Measurements from ENCODE around the gene PCSK1. TPM values are rescaled to one million over a fixed set of nuclear protein-coding genes. Genes with fewer than 3 reads are reported as not detected.

PCSK1 gene
- total RNA-seq, 1 experiment from 2014 or later = not detected

GRCh38 chr5:96410013-96410412 lies 23.0 kb downstream of the PCSK1 start:
- BruUV-seq (replicated peaks) = no TSS peak
- DNase-seq (ENCODE audit: low read depth, low spot score) (no peak), ATAC-seq (no peak)
- ChIA-PET POLR2A (no interaction called here), CTCF (no interaction called here)
- H3K27me3 ChIP-seq (ENCODE audit: control insufficient read depth, insufficient read depth, low read length) = peaks cover 5% of the 10 kb centered on the region; the same call in 1 of the 2 replicates
- H3K4me1 ChIP-seq (ENCODE audit: control insufficient read depth, insufficient read depth, low read length) = no peaks in the 10 kb centered on the region
- H3K4me3 ChIP-seq (ENCODE audit: low read depth in 2 of 2, low read length in 2 of 2) = no peak overlapping the region
- H3K9me3 ChIP-seq (ENCODE audit: control insufficient read depth, insufficient read depth, low read depth, low read length) = no peaks in the 10 kb centered on the region
- in situ Hi-C loops (cut with HindIII; ENCODE audit: low pct_unique_long_range_greater_than_20kb, low sequenced_read_pairs) = no loop called here
- no peak overlapping the region for H3K27ac ChIP-seq (ENCODE audit: low read length)
- TF ChIP-seq SIN3A (IDR thresholded peaks at IDR 0.05; ENCODE audit: borderline replicate concordance, insufficient read depth, low read depth, low read length) (no peak), POLR2AphosphoS5 (IDR thresholded peaks at IDR 0.05; ENCODE audit: low read depth, low read length) (no peak), REST (IDR thresholded peaks at IDR 0.05; ENCODE audit: insufficient read depth in 1 of 2, low read depth in 2 of 2, low read length in 1 of 2) (no peak), TCF7L2 (IDR thresholded peaks at IDR 0.05; ENCODE audit: low read depth, low read length) (no peak), CTCF (IDR thresholded peaks at IDR 0.05) (no peak)
- intact Hi-C loops (cut with micrococcal nuclease; ENCODE audit: unreplicated experiment) = no loop called here
- no peaks in the 10 kb centered on the region for H3K36me3 ChIP-seq (ENCODE audit: control insufficient read depth, insufficient read depth, low read length)

GRCh38 chr5:96408841-96409538 lies 24.1 kb downstream of the PCSK1 start:
- intact Hi-C loops (cut with micrococcal nuclease; ENCODE audit: unreplicated experiment) = no loop called here
- peaks cover 7% of the 10 kb centered on the region; the same call in 1 of the 2 replicates for H3K27me3 ChIP-seq (ENCODE audit: control insufficient read depth, insufficient read depth, low read length)
- CTCF ChIA-PET = no interaction called here
- H3K36me3 ChIP-seq (ENCODE audit: control insufficient read depth, insufficient read depth, low read length) = no peaks in the 10 kb centered on the region
- TF ChIP-seq CTCF (IDR thresholded peaks at IDR 0.05) (no peak), POLR2AphosphoS5 (IDR thresholded peaks at IDR 0.05; ENCODE audit: low read depth, low read length) (no peak)
- DNase-seq (ENCODE audit: low read depth, low spot score) = no peak
- ATAC-seq = no peak
- BruUV-seq (replicated peaks) = no TSS peak
- no peaks in the 10 kb centered on the region for H3K9me3 ChIP-seq (ENCODE audit: control insufficient read depth, insufficient read depth, low read depth, low read length)
- H3K4me1 ChIP-seq (ENCODE audit: control insufficient read depth, insufficient read depth, low read length) = no peaks in the 10 kb centered on the region
- in situ Hi-C loops (cut with HindIII; ENCODE audit: low pct_unique_long_range_greater_than_20kb, low sequenced_read_pairs) = no loop called here
- no peak overlapping the region for H3K27ac ChIP-seq (ENCODE audit: low read length)
- no peak overlapping the region for H3K4me3 ChIP-seq (ENCODE audit: low read depth in 2 of 2, low read length in 2 of 2)
- POLR2A ChIA-PET = interaction anchor here (0.6 kb wide), 1 partner anchor 13 kb away, joined by 8 read pairs; no protein-coding TSS in a partner anchor

Measured in Panc1 (cell line).